ENCODE measurements around the gene LECT2.

LECT2 gene

GRCh38 chr5:135977375-135977928, 22.7 kb upstream of the LECT2 start:
- no peak for DNase-seq

- DNase-seq = no peak
These were observed 21.4 kb upstream of the LECT2 start for GRCh38 chr5:135976216-135976615.

DNA sequence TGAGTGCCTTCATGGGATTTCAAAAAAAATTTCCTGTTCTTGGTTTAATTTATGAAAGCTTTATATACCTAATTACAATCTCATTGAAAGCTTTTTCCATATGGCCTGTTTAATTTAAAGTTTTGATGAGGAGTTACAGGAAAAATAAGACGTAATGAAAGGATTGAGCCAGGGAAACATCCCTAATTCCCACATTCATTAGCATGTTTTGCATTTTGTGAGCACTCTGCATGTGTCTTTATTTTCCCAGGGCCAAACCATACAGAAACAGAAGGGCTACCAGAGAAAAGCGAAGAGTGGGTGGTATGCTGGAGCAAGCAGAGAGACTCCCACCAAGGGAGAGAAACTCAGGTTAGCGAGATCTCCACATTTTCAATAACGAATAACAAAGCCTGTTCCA, 20.3 kb upstream of the LECT2 start:
- no peak for DNase-seq

DNA sequence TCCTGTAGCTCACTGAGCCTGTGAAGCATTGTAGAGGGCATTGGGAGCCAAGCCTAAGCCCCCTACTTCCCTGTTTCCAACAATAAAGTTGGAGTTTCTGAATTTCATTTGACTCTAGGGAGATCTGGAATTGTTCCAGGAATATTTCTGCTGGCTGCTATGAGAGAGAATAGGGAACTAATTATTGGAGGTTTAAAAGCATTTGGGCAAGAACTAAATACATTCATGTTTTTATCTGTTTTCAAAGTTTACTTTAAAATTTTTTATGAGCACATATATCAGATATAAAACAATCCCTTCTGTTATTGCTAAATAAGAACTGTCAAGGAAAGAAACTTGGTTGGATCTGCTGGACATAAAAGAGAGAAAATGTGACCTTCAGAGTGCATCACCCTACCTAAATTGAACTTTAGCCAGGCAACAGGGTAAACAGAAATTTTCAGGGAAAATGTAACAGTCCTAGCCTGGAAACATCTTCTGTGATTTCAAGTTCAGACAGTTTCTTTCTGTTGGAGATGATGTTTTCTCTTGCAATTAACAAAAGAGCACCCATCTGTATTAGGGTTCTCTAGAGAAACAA, 19.3 kb upstream of the LECT2 start:
- DNase-seq = no peak

GRCh38 chr5:135973323-135974020, 18.7 kb upstream of the LECT2 start:
- DNase-seq = no peak

DNA sequence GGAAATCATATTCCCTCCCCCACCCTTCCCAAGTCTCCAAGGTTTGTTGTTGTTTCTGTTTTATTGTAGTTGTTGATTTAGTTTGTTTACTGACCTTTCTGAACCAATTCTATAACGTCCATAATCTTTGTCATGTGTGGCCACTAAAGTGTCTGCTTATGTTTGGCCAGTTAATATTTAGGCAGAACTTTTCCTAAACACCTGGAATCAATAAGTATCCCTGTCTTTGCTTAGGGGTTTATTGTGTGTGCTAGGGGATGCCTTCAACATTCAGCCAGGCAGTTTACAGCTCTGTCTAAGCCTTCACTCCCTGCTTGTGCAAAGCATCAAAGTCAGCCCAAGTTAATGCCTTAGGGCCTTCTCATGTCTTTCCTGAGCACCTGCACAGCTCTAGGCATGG, 16.9 kb upstream of the LECT2 start:
- DNase-seq = no peak

GRCh38 chr5:135966790-135967189, 12.0 kb upstream of the LECT2 start:
- no peak for DNase-seq

DNA sequence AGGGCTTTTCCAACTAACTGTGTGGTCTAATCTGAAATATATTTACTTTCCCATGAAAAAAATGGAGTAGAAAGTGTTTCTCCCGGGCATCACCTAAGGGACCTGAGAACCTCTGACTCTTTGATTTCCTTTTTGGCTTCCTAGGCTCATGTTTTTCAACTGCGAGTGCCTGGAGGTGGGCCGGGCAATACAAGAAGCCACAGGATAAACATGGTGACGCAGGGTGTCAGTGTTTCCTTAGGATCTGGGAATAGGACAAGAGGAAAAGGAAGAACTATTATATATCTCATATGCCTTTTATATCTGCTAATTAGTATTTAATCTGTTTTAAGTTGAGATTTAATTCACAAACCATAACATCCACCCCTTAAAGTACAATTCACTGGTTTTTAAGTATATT, 11.4 kb upstream of the LECT2 start:
- no peak for DNase-seq

GRCh38 chr5:135965504-135965903, 10.7 kb upstream of the LECT2 start:
- no peak for DNase-seq

GRCh38 chr5:135964670-135965320, 10.0 kb upstream of the LECT2 start:
- DNase-seq = no peak

DNA sequence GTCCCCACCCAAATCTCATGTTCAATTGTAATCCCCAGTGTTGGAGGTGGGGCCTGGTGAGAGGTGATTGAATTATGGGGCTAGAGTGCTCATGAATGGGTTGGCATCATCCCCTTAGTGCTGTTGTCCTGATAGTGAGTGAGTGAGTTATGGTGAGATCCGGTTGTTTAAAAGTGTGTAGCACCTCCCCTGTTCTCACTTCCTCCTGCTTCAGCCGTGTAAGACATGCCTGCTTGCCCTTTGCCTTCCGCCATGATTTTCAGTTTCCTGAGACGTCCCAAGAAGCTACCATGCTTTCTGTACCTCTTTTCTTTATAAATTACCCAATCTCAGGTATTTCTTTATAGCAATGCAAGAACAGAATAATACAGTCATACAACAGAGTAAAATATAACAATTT, 742 bp upstream of the LECT2 start:
- DNase-seq = no peak

GRCh38 chr5:135953850-135954249, 933 bp downstream of the LECT2 start:
- no peak for DNase-seq

- no peak for DNase-seq
These were observed 2.1 kb downstream of the LECT2 start for GRCh38 chr5:135952683-135953082.

DNA sequence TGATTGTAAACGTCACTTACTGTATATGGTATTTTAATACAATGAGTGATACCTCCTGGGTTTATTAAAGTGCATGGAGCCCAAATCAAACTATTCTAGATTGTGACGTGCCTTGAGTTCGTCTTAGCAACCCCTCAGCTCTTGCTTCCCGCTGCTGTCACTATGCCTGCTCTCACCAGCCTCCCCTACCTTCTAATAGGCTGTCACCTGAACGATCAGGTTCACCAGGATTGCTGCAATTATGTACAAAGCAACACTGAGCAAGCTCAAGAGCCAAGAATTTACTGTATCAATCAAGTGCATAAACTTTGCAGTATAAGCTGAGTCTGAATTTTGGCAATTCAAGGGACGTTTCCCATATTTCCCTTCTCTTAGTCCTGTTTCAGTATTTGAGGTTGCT, 3.0 kb downstream of the LECT2 start:
- DNase-seq = no peak

DNA sequence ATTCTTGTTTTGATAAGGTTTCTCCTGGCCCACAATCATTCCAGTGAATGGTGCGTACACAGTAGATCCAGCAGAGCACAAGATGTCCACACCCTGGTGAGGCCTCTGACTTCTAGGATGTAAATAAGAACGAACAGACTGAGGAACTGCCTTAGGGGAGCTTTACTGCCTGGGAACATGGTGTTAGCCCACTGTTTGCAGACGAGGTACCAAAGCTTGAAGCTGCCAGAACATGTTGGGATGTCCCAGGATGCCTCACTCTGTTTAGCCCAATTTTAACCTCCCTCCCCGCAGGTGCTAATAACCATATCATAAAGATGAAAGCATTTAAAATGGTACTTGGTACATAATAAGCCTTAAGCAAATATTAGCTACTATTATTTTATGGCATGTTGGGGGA, 3.5 kb downstream of the LECT2 start:
- no peak for DNase-seq

GRCh38 chr5:135950611-135951010, 4.2 kb downstream of the LECT2 start:
- no peak for DNase-seq

- peak; percentile 59 for DNase-seq
These were observed 9.7 kb downstream of the LECT2 start for GRCh38 chr5:135944967-135945560.

- no peak for DNase-seq
These were observed 10.2 kb downstream of the LECT2 start for GRCh38 chr5:135944564-135944963.

DNA sequence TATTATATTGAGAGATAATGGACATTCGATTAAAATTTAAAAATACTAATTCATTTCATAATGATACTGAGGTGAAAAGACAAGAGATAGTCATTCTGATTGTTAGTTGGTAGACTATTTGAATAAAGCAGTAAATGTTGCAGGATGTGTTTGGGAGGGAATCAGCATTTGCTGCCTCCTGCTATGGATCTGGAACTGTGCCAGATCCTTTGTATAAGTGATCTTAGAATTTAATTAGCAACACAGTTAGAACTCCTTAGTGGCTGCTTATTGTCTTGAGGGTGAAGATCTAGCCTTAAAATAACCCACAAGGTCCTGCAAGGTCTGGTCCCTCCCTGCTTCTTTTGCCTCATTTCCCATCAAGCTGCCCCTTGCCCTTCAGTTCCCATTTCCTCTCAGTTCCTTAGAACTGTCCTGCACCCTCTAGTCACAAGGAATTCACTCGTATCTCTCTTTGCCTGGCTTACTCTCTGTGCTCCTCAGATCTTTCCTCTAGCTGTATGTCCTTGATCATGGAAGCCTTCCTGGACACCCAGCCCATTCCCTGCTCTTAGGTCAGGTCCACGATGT, 12.5 kb downstream of the LECT2 start:
- no peak for DNase-seq

DNA sequence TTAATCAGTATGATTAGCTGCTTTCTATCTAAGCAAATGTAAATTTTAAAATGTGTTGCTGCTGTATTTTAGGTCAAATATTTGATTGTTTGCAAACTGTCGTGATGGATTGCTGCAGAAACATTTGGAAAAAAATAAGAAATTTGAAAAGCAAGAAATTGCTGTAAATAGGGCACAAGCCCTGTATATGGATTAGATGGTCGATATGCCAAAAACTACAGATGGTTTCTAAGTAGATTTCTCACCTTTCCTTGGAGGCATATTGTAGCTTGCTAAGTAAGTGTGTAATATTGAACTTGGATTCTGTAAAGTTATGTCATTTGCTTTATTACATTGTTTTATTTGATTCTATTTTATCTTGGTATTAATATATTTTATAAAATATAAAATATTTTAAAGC, 13.1 kb downstream of the LECT2 start:
- no peak for DNase-seq

DNA sequence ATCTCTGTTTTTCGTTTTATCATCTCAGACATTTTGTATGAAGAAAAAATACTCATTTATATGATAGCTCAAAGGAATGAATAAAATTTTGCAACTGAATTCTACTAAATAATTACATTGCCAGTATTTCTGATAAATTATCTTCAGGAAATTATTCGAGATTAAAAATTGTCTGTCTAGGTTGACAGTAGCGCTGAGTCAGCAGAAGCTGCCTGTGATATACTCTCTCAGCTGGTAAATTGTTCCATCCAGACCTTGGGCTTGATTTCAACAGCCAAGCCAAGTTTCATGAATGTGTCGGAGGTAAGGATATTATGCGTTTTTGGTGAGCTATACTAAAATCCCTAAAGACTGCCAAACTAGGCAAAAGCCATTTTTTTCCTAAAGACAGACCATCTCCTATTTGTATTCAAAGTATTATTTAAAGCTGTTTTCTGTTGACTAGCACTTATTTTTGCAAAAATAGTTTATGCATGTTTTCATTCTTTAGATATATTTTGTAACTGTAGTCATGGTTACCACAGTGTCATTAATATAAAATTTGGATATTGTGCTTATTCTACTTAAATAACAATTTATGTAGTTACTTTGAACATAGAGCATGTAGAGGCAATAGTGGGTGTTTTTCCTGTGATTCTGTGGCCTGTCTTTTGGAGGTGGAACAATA, 17.4 kb downstream of the LECT2 start:
- no peak for DNase-seq

- no peak for DNase-seq
These were observed 19.8 kb downstream of the LECT2 start for GRCh38 chr5:135934939-135935338.

- DNase-seq = no peak
These were observed 23.9 kb downstream of the LECT2 start for GRCh38 chr5:135930949-135931295.

Data from NCI-H446 treated with DMSO at 0.1 percent for 48 hours (cell line).